ENCODE measurements around the gene PRDM5. TPM values are rescaled to one million over a fixed set of nuclear protein-coding genes. Genes with fewer than 3 reads are reported as not detected.

Gene PRDM5
- total and polyA plus RNA-seq, 2 of the 13 experiments (the other 11 are each of a cell fraction or from before 2014, with no cell fraction given) = not detected

GRCh38 chr4:120837656-120838055 lies 84.9 kb downstream of the PRDM5 start (continued):
- TF ChIP-seq FUBP1 (CRISPR knock-in tag; IDR thresholded peaks at IDR 0.05; ENCODE audit: borderline replicate concordance) (no peak), TFAP4 (IDR thresholded peaks at IDR 0.05; ENCODE audit: borderline replicate concordance, low read depth) (no peak), RELA (CRISPR knock-in tag; IDR thresholded peaks at IDR 0.05) (no peak), STAT6 (CRISPR knock-in tag; IDR thresholded peaks at IDR 0.05; ENCODE audit: borderline replicate concordance) (no peak), ZFAT (CRISPR knock-in tag; conservative IDR thresholded peaks at IDR 0.05) (no peak)
- TF ChIP-seq, protein P1, sequence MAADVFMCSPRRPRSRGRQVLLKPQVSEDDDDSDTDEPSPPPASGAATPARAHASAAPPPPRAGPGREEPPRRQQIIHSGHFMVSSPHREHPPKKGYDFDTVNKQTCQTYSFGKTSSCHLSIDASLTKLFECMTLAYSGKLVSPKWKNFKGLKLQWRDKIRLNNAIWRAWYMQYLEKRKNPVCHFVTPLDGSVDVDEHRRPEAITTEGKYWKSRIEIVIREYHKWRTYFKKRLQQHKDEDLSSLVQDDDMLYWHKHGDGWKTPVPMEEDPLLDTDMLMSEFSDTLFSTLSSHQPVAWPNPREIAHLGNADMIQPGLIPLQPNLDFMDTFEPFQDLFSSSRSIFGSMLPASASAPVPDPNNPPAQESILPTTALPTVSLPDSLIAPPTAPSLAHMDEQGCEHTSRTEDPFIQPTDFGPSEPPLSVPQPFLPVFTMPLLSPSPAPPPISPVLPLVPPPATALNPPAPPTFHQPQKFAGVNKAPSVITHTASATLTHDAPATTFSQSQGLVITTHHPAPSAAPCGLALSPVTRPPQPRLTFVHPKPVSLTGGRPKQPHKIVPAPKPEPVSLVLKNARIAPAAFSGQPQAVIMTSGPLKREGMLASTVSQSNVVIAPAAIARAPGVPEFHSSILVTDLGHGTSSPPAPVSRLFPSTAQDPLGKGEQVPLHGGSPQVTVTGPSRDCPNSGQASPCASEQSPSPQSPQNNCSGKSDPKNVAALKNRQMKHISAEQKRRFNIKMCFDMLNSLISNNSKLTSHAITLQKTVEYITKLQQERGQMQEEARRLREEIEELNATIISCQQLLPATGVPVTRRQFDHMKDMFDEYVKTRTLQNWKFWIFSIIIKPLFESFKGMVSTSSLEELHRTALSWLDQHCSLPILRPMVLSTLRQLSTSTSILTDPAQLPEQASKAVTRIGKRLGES (CRISPR knock-in tag; IDR thresholded peaks at IDR 0.05; ENCODE audit: borderline replicate concordance) = no peak
